ENCODE results near the gene ITPK1.
"Not testable (repeated sequence)": the region's sequence is repeated elsewhere in the genome, so short reads cannot be mapped to it uniquely, and the experiment has no call there.

Gene ITPK1

DNA sequence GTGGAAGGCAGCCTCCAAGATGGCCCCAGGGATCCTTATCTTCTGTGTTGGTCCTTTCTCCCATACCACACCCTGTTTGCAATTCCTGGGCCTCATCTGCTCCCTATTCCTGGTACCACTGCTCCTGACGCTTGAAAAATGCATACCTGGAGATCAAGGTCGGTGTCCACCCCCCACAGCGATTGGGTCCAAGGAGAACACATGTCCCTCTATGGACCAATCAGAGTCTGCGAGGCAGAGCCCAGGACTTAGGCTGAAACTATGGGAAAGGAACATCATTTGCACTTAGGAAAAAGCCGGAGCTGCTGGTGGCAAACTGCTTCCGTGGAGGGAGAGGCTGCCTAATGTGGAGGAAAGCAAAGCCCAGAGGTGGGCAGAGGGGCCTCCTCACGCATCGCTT, 33.3 kb upstream of the ITPK1 start:
- no peaks in the 10 kb centered on the region for H3K36me3 ChIP-seq (ENCODE audit: insufficient read depth, low read length)
- no peak overlapping the region for H3K4me3 ChIP-seq (ENCODE audit: low read depth in 1 of 2, low read length in 2 of 2)
- no peaks in the 10 kb centered on the region for H3K4me1 ChIP-seq (ENCODE audit: insufficient read depth, low read length)
- no peak overlapping the region for H3K27ac ChIP-seq (ENCODE audit: low read depth, low read length)
- H3K9ac ChIP-seq (ENCODE audit: low read length): no peak overlapping the region
- H3K9me3 ChIP-seq (ENCODE audit: low read length): no peaks in the 10 kb centered on the region
- no peaks in the 10 kb centered on the region for H3K27me3 ChIP-seq (ENCODE audit: control insufficient read depth in 1 of 2, insufficient read depth in 2 of 2, low read length in 2 of 2)

DNA sequence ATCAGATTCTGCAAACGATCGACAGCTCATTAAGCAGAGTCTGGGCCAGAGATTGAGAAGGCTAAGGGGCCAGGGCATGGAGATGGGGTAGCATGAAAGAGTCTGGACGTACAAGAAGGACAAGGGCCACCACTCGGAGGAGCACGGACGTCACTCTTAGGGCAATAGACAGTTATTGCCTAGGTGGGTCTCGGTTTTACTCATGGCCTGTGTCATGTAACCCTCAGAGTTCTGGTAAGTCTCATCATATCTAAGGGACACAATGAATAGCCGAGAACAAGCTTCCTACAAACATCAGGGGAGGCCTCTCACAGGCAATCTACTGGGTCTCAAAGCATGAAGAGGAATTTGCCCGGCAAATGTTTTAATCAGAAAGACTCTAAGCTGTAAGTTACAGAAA, 30.4 kb upstream of the ITPK1 start:
- Histone ChIP-seq H3K4me1 (ENCODE audit: insufficient read depth, low read length) (no peaks in the 10 kb centered on the region), H3K9me3 (ENCODE audit: low read length) (no peaks in the 10 kb centered on the region), H3K27me3 (ENCODE audit: control insufficient read depth in 1 of 2, insufficient read depth in 2 of 2, low read length in 2 of 2) (no peaks in the 10 kb centered on the region), H3K36me3 (ENCODE audit: insufficient read depth, low read length) (no peaks in the 10 kb centered on the region), H3K9ac (ENCODE audit: low read length) (no peak overlapping the region), H3K4me3 (ENCODE audit: low read depth in 1 of 2, low read length in 2 of 2) (no peak overlapping the region), H3K27ac (ENCODE audit: low read depth, low read length) (no peak overlapping the region)

DNA sequence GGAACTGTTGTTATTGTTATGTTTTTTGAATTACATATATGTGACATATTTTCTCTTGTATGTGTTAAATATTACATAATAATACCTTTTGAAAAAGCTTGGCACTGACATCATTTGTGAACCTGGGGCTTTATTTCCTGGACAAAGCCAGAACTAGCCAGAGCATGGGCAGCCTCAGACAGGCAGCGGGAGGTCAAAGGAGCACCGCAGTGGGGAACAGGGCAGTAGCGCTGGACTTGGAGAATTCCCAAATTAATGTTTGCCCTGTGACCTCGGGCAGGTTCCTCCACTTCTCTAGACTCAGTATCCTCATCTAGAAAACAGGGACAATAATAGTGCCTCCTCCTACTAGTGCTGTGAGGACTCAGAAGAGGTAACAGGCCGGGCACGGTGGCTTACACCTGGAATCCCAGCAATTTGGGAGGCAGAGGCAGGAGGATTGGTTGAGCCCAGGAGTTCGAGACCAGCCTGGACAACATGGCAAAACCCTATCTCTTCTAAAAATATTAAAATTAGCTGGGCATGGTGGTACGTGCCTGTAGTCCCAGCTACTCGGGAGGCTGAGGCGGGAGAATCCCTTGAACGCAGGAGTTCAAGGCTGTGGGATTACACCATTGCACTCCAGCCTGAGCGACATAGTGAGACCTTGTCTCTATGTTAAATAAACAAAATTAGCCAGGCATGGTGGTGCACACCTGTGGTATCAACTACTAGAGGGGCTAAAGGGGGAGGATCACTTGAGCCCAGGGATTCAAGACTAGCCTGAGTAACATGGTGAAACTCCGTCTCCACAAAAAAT, 27.3 kb upstream of the ITPK1 start:
- Histone ChIP-seq H3K9ac (ENCODE audit: low read length) (no peak overlapping the region), H3K9me3 (ENCODE audit: low read length) (no peaks in the 10 kb centered on the region), H3K4me1 (ENCODE audit: insufficient read depth, low read length) (no peaks in the 10 kb centered on the region), H3K4me3 (ENCODE audit: low read depth in 1 of 2, low read length in 2 of 2) (no peak overlapping the region), H3K27ac (ENCODE audit: low read depth, low read length) (no peak overlapping the region), H3K27me3 (ENCODE audit: control insufficient read depth in 1 of 2, insufficient read depth in 2 of 2, low read length in 2 of 2) (no peaks in the 10 kb centered on the region), H3K36me3 (ENCODE audit: insufficient read depth, low read length) (no peaks in the 10 kb centered on the region)

DNA sequence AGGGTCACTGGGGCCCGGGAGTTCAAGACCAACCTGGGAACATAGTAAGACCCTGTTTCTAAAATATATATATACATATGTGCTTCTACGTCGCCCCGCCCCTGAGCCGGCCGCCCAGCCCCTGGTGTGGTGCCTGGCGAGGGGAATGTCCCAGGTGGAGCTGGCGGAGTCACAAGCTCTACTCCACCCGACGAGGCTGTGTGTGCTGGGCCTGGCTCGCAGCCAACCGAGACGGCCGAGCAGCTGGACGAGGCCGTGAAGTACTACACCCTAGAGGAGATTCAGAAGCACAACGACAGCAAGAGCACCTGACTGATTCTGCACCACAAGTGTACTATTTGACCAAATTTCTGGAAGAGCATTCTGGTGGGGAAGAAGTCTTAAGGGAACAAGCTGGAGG, 22.1 kb upstream of the ITPK1 start:
- H3K9me3 ChIP-seq (ENCODE audit: low read length): no peaks in the 10 kb centered on the region
- H3K4me1 ChIP-seq (ENCODE audit: insufficient read depth, low read length): no peaks in the 10 kb centered on the region
- H3K4me3 ChIP-seq (ENCODE audit: low read depth in 1 of 2, low read length in 2 of 2): no peak overlapping the region
- H3K27ac ChIP-seq (ENCODE audit: low read depth, low read length): no peak overlapping the region
- H3K9ac ChIP-seq (ENCODE audit: low read length): no peak overlapping the region
- H3K27me3 ChIP-seq (ENCODE audit: control insufficient read depth in 1 of 2, insufficient read depth in 2 of 2, low read length in 2 of 2): no peaks in the 10 kb centered on the region
- no peaks in the 10 kb centered on the region for H3K36me3 ChIP-seq (ENCODE audit: insufficient read depth, low read length)

DNA sequence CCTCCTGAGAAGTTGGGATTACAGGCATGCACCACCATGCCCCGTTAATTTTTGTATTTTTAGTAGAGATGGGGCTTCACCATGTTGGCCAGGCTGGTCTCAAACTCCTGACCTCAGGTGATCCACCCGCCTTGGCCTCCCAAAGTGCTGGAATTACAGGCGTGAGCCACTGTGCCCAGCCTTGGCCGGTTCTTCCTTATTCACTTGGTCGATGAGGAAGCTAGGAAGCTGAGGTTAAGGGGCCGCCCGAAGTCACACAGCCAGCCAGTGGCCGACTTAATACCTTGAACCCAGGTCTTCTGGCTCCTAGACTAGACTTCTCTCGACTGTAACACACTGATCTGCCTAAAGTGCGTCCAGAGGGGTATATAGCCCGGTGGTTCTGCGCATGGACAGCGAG, 20.8 kb upstream of the ITPK1 start:
- not testable (repeated sequence) for H3K4me3 ChIP-seq (ENCODE audit: low read depth in 1 of 2, low read length in 2 of 2); H3K36me3 ChIP-seq (ENCODE audit: insufficient read depth, low read length); H3K27me3 ChIP-seq (ENCODE audit: control insufficient read depth in 1 of 2, insufficient read depth in 2 of 2, low read length in 2 of 2); H3K9me3 ChIP-seq (ENCODE audit: low read length); H3K9ac ChIP-seq (ENCODE audit: low read length); H3K27ac ChIP-seq (ENCODE audit: low read depth, low read length); H3K4me1 ChIP-seq (ENCODE audit: insufficient read depth, low read length)

DNA sequence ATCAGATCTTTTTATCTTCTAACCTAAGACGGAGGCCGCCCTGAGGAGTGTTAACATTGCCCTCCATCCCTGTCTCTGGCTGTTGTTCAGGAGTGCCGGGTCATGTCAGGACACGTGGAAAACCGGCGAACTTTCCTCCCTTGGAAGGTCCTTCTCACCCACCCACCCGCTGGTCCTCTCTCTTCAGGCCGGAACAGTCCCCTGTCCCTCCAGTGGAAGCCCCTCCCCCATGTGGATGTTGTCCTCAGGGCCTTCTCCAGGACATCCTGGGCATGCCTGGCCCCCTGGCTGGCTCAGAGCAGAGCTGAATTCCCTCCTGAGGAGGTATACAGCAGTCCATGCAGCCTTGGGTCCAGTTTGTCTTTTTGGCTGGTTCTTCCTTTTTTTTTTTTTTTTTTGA, 20.3 kb upstream of the ITPK1 start:
- Histone ChIP-seq H3K27ac (ENCODE audit: low read depth, low read length) (no peak overlapping the region), H3K9me3 (ENCODE audit: low read length) (no peaks in the 10 kb centered on the region), H3K4me1 (ENCODE audit: insufficient read depth, low read length) (no peaks in the 10 kb centered on the region)

DNA sequence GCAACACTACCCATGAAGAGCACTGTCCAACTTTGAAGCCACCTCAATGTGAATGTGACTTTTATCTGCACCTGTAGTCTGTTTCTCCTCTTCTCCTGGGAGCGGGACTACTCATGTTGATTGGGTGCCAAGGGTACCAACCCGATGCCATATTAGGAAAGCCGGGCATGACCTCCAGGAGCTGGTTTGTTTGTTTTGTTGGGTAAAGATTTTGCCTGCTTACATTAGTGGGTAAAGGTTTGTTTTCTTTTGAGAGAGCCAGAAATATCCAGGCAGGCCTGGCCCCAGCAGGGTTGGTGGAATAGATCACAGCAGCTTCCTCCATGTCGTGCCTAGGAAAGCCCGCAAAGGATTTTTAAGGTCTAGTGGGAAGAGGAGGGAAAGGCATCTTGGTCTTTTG, 19.7 kb upstream of the ITPK1 start:
- Histone ChIP-seq H3K4me3 (ENCODE audit: low read depth in 1 of 2, low read length in 2 of 2) (no peak overlapping the region), H3K4me1 (ENCODE audit: insufficient read depth, low read length) (no peaks in the 10 kb centered on the region), H3K9me3 (ENCODE audit: low read length) (no peaks in the 10 kb centered on the region), H3K36me3 (ENCODE audit: insufficient read depth, low read length) (no peaks in the 10 kb centered on the region), H3K27me3 (ENCODE audit: control insufficient read depth in 1 of 2, insufficient read depth in 2 of 2, low read length in 2 of 2) (no peaks in the 10 kb centered on the region), H3K9ac (ENCODE audit: low read length) (no peak overlapping the region), H3K27ac (ENCODE audit: low read depth, low read length) (no peak overlapping the region)

More for the DNA sequence above, 20.3 kb upstream of the ITPK1 start:
- Histone ChIP-seq H3K27me3 (ENCODE audit: control insufficient read depth in 1 of 2, insufficient read depth in 2 of 2, low read length in 2 of 2) (no peaks in the 10 kb centered on the region), H3K36me3 (ENCODE audit: insufficient read depth, low read length) (no peaks in the 10 kb centered on the region), H3K9ac (ENCODE audit: low read length) (no peak overlapping the region), H3K4me3 (ENCODE audit: low read depth in 1 of 2, low read length in 2 of 2) (no peak overlapping the region)

DNA sequence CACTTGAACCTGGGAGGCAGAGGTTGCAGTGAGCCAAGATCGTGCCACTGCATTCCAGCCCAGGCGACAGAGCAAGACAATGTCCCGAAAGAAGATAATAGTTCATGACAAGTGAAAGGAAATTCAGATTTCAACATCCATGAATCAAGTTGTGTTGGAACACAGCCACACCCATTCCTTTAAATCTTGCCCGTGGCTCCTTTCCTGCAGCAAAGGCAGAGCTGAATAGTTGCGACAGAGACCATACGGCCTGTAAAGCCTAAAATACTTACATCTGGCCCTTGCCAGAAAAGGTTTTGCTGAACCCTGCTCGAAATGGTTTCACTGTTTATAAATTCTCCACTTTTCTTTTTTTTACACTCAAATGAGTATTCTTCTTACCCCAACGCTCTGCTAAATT, 17.7 kb upstream of the ITPK1 start:
- Histone ChIP-seq H3K4me3 (ENCODE audit: low read depth in 1 of 2, low read length in 2 of 2) (no peak overlapping the region), H3K27ac (ENCODE audit: low read depth, low read length) (no peak overlapping the region), H3K4me1 (ENCODE audit: insufficient read depth, low read length) (no peaks in the 10 kb centered on the region), H3K9ac (ENCODE audit: low read length) (no peak overlapping the region), H3K9me3 (ENCODE audit: low read length) (no peaks in the 10 kb centered on the region), H3K27me3 (ENCODE audit: control insufficient read depth in 1 of 2, insufficient read depth in 2 of 2, low read length in 2 of 2) (no peaks in the 10 kb centered on the region), H3K36me3 (ENCODE audit: insufficient read depth, low read length) (no peaks in the 10 kb centered on the region)

DNA sequence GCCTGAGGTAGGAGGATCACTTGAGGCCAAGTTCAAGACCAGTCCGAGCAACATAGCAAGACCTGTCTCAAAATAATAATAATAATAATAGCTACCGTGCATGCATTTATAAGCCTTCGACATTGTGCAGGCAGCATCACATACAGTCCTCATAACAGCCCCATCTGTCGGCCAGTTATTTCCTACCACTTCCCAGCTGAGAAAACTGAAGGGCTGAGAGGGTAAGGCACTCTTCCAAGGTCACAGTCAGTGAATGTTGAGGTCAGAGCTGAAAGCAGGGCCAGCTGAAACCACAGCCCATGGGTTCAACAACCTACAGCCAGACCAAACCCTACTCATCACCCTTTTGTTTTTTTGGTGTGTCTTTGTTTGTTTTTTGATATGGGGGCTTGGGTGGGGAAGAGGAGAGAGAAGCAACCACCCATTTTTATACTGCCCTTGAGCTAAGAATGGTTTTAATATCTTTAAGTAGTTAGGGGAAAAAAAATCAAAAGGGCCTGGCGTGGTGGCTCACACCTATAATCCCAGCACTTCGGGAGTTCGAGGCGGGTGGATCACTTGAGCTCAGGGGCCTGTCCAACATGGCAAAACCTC, 16.8 kb upstream of the ITPK1 start:
- H3K36me3 ChIP-seq (ENCODE audit: insufficient read depth, low read length): no peaks in the 10 kb centered on the region
- no peak overlapping the region for H3K27ac ChIP-seq (ENCODE audit: low read depth, low read length)
- H3K27me3 ChIP-seq (ENCODE audit: control insufficient read depth in 1 of 2, insufficient read depth in 2 of 2, low read length in 2 of 2): no peaks in the 10 kb centered on the region
- no peak overlapping the region for H3K9ac ChIP-seq (ENCODE audit: low read length)
- no peaks in the 10 kb centered on the region for H3K9me3 ChIP-seq (ENCODE audit: low read length)
- no peak overlapping the region for H3K4me3 ChIP-seq (ENCODE audit: low read depth in 1 of 2, low read length in 2 of 2)
- H3K4me1 ChIP-seq (ENCODE audit: insufficient read depth, low read length): no peaks in the 10 kb centered on the region

DNA sequence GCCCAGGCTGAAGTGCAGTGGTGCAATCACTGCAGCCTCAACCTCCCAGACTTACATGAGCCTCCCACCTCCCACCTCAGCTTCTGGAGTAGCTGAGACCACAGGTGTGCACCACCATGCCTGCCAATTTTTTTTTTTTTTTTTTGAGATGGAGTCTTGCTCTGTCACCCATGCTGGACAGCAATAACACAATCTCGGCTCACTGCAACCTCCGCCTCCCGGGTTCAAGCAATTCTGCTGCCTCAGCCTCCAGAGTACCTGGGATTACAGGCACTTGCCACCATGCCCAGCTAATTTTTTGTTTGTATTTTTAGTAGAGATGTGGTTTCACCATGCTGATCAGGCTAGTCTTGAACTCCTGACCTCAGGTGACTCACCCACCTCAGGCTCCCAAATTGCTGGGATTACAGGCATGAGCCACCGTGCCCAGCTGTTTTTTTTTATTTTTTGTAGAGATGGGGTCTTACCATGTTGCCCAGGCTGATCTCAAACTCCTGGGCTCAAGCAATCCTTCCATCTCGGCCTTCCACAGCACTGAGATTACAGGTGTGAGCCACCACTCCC, 15.6 kb upstream of the ITPK1 start:
- H3K4me1 ChIP-seq (ENCODE audit: insufficient read depth, low read length); H3K4me3 ChIP-seq (ENCODE audit: low read depth in 1 of 2, low read length in 2 of 2); H3K27me3 ChIP-seq (ENCODE audit: control insufficient read depth in 1 of 2, insufficient read depth in 2 of 2, low read length in 2 of 2); H3K27ac ChIP-seq (ENCODE audit: low read depth, low read length); H3K9ac ChIP-seq (ENCODE audit: low read length); H3K36me3 ChIP-seq (ENCODE audit: insufficient read depth, low read length); H3K9me3 ChIP-seq (ENCODE audit: low read length): not testable (repeated sequence)

DNA sequence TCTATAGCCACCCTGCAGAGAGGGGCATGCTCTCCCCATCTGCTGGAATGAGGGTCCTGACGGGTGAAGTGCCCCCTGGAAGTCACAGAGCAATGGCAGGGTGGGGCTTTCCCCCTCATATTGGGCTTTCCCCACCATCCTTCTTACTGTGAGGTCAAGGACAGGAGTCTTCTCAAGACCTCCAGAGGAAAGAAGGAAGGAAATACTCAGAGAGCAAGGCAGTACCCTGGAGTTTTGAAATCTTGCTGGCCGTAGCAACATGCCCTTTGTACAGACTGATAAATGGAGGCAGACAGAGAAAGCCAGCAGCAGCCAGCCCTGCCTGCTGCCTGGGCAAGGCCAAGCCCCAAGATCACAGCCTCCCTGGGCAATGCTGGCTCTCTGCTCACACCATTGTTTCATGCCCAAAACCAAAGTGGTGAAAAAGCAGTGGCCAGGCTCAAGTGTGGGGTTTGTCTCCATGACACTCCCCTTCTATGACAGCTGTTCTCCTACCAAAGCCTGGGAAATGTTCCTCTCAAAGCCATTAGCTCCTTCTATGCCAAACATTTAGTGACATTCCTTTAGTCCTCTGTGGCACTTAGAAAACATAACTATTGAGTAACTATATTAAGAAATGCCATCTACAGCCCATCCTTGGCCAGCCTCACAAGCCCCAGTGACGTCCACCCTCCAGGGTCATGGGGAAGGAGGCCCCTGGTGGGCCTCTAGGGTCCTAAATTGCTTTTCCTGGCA, 13.2 kb upstream of the ITPK1 start:
- H3K9me3 ChIP-seq (ENCODE audit: low read length): no peaks in the 10 kb centered on the region
- no peak overlapping the region for H3K4me3 ChIP-seq (ENCODE audit: low read depth in 1 of 2, low read length in 2 of 2)
- no peak overlapping the region for H3K27ac ChIP-seq (ENCODE audit: low read depth, low read length)
- no peaks in the 10 kb centered on the region for H3K36me3 ChIP-seq (ENCODE audit: insufficient read depth, low read length)
- H3K27me3 ChIP-seq (ENCODE audit: control insufficient read depth in 1 of 2, insufficient read depth in 2 of 2, low read length in 2 of 2): no peaks in the 10 kb centered on the region
- H3K4me1 ChIP-seq (ENCODE audit: insufficient read depth, low read length): no peaks in the 10 kb centered on the region
- H3K9ac ChIP-seq (ENCODE audit: low read length): no peak overlapping the region

Measured in muscle layer of colon (tissue), 2 donors.